GM21390 (cell line): Measurements from ENCODE around the gene MUC12.
"Not testable (repeated sequence)": the region's sequence is repeated elsewhere in the genome, so short reads cannot be mapped to it uniquely, and the experiment has no call there.

Source experiments
- ATAC-seq: cut with Tn5 transposase; IDR thresholded peaks from one replicate; pipeline ENCODE4 v1.9.1; 2021; ENCODE audit not compliant: unreplicated experiment

Gene MUC12

GRCh38 chr7:101058355-101058754, 89.0 kb downstream of the MUC12 start:
- no peak for ATAC-seq

- no peak for ATAC-seq
Observed at GRCh38 chr7:101059620-101059942, 90.2 kb downstream of the MUC12 start.

GRCh38 chr7:101060992-101061391, 91.6 kb downstream of the MUC12 start:
- ATAC-seq: no peak

GRCh38 chr7:101064176-101064550, 94.8 kb downstream of the MUC12 start:
- not testable (repeated sequence) for ATAC-seq

GRCh38 chr7:101065162-101065561, 95.8 kb downstream of the MUC12 start:
- ATAC-seq: not testable (repeated sequence)

- no peak for ATAC-seq
Observed at GRCh38 chr7:101066141-101066832, 96.9 kb downstream of the MUC12 start.

- no peak for ATAC-seq
Observed at GRCh38 chr7:101066833-101067177, 97.4 kb downstream of the MUC12 start.

GRCh38 chr7:101068401-101068800, 99.0 kb downstream of the MUC12 start:
- no peak for ATAC-seq
